Measurements from ENCODE around the gene KDM3A. TPM values are rescaled to one million over a fixed set of nuclear protein-coding genes. Genes with fewer than 3 reads are reported as not detected.

Gene KDM3A
- total RNA-seq, 1 donor from 2014 or later: 27.2 TPM

Other genes starting within 250 kb of the KDM3A start
- gene IMMT, start 245.9 kb upstream of the KDM3A start, total RNA-seq: 301 TPM
- 86.5 TPM for gene MRPL35, start 241.9 kb upstream of the KDM3A start, total RNA-seq
- 21.5 TPM for gene REEP1, start 103.7 kb upstream of the KDM3A start, total RNA-seq
- gene CHMP3, start 122.1 kb downstream of the KDM3A start, total RNA-seq: 173 TPM
- gene RNF103, start 182.5 kb downstream of the KDM3A start, total RNA-seq: 51.7 TPM